Type B pancreatic cell (in vitro differentiated cells): ENCODE measurements around the gene SRP54. TPM values are rescaled to one million over a fixed set of nuclear protein-coding genes. Genes with fewer than 3 reads are reported as not detected.

Source experiments
- DNase-seq: peaks from one replicate; pipeline ENCODE4 v3.0.0; 2021; ENCODE audit warnings: mixed read lengths; ENCODE audit not compliant: unreplicated experiment; ENCODE audit errors: extremely low spot score
- H3K27ac Mint-ChIP-seq: 2 replicates; pipeline ENCODE4 v1.8.0; 2021; ENCODE audit warnings: mild to moderate bottlenecking, mixed read lengths
- H3K27me3 Mint-ChIP-seq: 2 replicates; pipeline ENCODE4 v1.8.0; 2021; ENCODE audit warnings: mixed read lengths
- H3K36me3 Mint-ChIP-seq: 2 replicates; pipeline ENCODE4 v1.8.0; 2021; ENCODE audit warnings: mixed read lengths
- H3K4me1 Mint-ChIP-seq: one replicate; pipeline ENCODE4 v1.8.0; 2021; ENCODE audit warnings: mixed read lengths; ENCODE audit not compliant: unreplicated experiment
- H3K4me3 Mint-ChIP-seq: 2 replicates; pipeline ENCODE4 v1.8.0; 2021; ENCODE audit warnings: mild to moderate bottlenecking, mixed read lengths
- H3K9me3 Mint-ChIP-seq: 2 replicates; pipeline ENCODE4 v1.8.0; 2021; ENCODE audit warnings: mixed read lengths
- long read RNA-seq: library from polyadenylated mRNA; unstranded; transcript quantifications from one replicate; pipeline ENCODE4 v2.0.0, GENCODE V29; 2020
- total RNA-seq: library from RNA; stranded (reverse); gene quantifications from 2 replicates; pipeline ENCODE4 v1.2.1, GENCODE V29; 2021; ENCODE audit warnings: low replicate concordance
- TF ChIP-seq, protein P1 (sequence below): fragments of 200-600 bp; sonication (generic); conservative IDR thresholded peaks from 2 replicates; pipeline ENCODE4 v1.5.0; 2021; ENCODE audit warnings: antibody characterized with exemption, mild to moderate bottlenecking

The SRP54 gene
- 48.3 and 52.4 TPM in 2 replicates for total RNA-seq
- long read RNA-seq, transcript SRP54-201 (16 exons, 2,279 nt): major isoform, 462 of 504 reads
- long read RNA-seq, partial matches to known transcripts: 14 of 504 reads
- long read RNA-seq, other reads (novel, unspliced or antisense): 25 of 504 reads

DNA sequence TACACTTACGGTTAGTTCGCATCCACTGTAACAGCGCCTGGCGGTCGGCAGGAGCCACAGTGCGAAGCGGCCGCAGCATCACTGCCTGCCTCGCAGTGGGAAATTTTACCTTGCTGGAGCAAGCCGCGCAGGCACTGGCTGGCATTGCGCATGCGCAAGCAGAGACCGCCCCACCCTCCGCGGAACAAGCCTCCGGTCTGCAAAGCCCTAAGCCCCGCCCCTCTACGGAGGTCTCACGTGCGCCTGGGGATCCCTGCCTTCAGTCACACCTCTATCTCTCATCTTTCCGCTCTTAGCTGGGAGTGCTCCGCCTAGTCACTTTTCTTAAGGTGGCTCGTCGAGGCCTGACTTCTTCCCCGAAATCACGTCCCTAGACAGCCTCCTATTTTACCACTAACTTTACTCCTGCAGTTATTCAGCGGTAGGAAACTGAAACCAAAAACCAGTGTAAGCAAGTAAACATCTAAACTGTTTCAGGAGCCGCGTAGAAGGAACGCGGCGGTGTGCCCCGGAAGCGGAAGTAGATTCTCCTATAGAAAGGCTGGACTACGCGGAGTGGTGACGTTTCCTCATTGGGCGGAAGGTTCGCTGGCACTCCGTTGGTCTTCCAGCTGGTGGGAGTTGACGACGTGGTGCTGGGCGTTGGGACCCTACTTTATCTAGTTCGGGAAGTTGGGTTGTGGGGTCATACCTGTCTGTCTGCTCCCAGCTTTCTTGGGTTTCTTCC, at the start of gene SRP54:
TSS of gene SRP54 (plus strand) at position 572 of the 727 bp plus-strand sequence. CDS start 13,718 bp downstream, outside the sequence.
- DNase-seq: peak; percentile 99
- TF ChIP-seq, protein P1, sequence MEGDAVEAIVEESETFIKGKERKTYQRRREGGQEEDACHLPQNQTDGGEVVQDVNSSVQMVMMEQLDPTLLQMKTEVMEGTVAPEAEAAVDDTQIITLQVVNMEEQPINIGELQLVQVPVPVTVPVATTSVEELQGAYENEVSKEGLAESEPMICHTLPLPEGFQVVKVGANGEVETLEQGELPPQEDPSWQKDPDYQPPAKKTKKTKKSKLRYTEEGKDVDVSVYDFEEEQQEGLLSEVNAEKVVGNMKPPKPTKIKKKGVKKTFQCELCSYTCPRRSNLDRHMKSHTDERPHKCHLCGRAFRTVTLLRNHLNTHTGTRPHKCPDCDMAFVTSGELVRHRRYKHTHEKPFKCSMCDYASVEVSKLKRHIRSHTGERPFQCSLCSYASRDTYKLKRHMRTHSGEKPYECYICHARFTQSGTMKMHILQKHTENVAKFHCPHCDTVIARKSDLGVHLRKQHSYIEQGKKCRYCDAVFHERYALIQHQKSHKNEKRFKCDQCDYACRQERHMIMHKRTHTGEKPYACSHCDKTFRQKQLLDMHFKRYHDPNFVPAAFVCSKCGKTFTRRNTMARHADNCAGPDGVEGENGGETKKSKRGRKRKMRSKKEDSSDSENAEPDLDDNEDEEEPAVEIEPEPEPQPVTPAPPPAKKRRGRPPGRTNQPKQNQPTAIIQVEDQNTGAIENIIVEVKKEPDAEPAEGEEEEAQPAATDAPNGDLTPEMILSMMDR: no peak
- Mint-ChIP-seq H3K36me3 (no peaks in the 10 kb centered on the region), H3K9me3 (no peaks in the 10 kb centered on the region), H3K4me3 (no peak within 1 kb of the TSS), H3K27me3 (no peaks in the 10 kb centered on the region), H3K4me1 (peaks cover 15% of the 10 kb centered on the region), H3K27ac (no peak within 1 kb of the TSS)

DNA sequence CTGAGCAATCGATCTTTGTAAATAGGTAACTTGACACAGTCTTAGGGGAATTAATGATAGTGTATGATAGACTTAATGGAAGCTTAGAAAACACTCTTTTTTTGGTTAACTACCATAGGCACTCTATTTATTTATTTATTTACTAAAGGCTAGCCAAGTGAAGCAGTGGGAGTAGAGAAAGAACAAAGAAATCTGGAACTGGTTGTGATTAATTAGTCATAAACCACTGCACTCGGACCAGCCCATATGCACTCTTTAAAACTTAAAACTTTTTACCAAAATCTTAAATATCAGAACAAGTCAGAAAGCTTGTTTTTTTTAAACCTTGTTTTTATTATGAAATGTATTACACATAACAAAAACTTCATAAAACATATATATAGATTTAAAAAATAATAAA, 49.5 kb upstream of the SRP54 start:
- Mint-ChIP-seq H3K36me3 (peaks cover 3% of the 10 kb centered on the region), H3K4me3 (no peak overlapping the region), H3K4me1 (no peaks in the 10 kb centered on the region), H3K27me3 (no peaks in the 10 kb centered on the region), H3K27ac (no peak overlapping the region), H3K9me3 (no peaks in the 10 kb centered on the region)
- DNase-seq: no peak
- TF ChIP-seq, protein P1: no peak

DNA sequence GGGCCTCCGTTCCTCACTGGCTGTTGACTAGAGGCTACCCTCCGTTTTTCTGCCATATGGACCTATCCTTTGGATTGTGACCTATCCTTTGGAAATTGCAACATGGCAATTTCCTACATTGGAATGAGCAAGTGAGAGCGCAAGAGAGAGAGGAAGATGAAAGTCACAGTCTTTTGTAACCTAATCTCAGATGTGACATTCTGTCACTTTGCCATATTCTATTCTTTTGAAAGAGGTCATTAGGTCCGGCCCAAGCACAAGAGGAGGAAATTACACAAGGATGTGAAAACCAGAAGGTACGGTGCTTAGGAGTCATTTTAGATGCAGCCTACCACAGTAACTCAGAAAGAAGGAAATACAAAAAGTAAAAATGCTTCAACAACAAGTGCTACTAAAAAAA, 47.3 kb upstream of the SRP54 start:
- peaks cover 3% of the 10 kb centered on the region for H3K36me3 Mint-ChIP-seq
- H3K9me3 Mint-ChIP-seq: no peaks in the 10 kb centered on the region
- no peaks in the 10 kb centered on the region for H3K4me1 Mint-ChIP-seq
- H3K27ac Mint-ChIP-seq: no peak overlapping the region
- TF ChIP-seq, protein P1: no peak
- DNase-seq: no peak
- H3K4me3 Mint-ChIP-seq: no peak overlapping the region
- no peaks in the 10 kb centered on the region for H3K27me3 Mint-ChIP-seq

DNA sequence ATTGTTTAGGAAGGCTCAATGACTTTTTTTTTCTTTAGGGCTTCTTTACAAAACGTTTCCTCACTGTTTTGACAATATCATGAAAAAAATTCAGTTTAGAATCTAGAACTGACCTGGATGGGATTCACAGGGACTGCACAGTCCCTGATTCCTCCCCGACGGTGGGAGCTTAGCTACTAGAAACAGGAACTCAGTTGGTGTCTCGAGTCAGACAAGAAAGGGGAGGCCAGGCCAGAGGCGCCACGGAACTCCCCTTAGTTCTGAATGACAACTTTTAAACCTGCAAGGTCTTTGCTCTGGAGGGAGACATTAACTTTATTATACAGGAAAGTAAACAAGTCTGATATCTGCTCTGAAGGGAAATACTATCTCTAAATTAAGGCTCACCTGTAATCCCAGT, 45.4 kb upstream of the SRP54 start:
- Mint-ChIP-seq H3K36me3 (peaks cover 8% of the 10 kb centered on the region), H3K27ac (no peak overlapping the region), H3K4me1 (no peaks in the 10 kb centered on the region), H3K27me3 (no peaks in the 10 kb centered on the region), H3K9me3 (no peaks in the 10 kb centered on the region), H3K4me3 (no peak overlapping the region)
- DNase-seq: no peak
- TF ChIP-seq, protein P1: no peak

DNA sequence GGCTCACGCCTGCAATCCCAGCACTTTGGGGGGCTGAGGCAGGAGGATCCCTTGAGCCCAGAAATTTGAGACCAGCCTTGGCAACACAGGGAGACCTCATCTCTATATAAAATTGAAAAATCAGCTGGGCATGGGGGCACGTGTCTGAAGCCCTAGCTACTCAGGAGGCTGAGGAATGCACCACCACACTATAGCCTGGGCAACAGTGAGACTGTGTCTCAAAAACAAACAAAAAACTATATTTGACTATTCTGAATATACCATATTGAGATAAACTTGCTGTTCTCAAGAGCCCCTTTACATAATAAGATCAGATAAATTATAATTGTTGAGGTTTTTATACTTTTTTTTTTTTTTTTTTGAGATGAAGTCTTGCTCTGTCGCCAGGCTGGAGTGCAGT, 44.9 kb upstream of the SRP54 start:
- H3K27me3 Mint-ChIP-seq: no peaks in the 10 kb centered on the region
- no peaks in the 10 kb centered on the region for H3K9me3 Mint-ChIP-seq
- no peak overlapping the region for H3K4me3 Mint-ChIP-seq
- no peak for DNase-seq
- peaks cover 8% of the 10 kb centered on the region for H3K36me3 Mint-ChIP-seq
- no peak overlapping the region for H3K27ac Mint-ChIP-seq
- TF ChIP-seq, protein P1: no peak
- H3K4me1 Mint-ChIP-seq: no peaks in the 10 kb centered on the region
